Neuronal stem cell (in vitro differentiated cells): ENCODE results near the gene PAK6.

Experiments used
- DNase-seq: peaks from one replicate; pipeline ENCODE4 v3.0.0-alpha.2; 2013; ENCODE audit warnings: low spot score
- H2AFZ ChIP-seq: one replicate; pipeline ENCODE4 v1.6.1; 2013; ENCODE audit warnings: mild to moderate bottlenecking, low read length, inconsistent platforms
- H2AK5ac ChIP-seq: 2 replicates; pipeline ENCODE4 v1.6.1; 2013; ENCODE audit warnings: low read depth, mild to moderate bottlenecking, inconsistent platforms, low read length, moderate library complexity, mixed read lengths
- H2BK120ac ChIP-seq: 2 replicates; pipeline ENCODE4 v1.6.1; 2013; ENCODE audit warnings: low read depth, mild to moderate bottlenecking, inconsistent platforms, low read length, moderate library complexity, mixed read lengths
- H2BK12ac ChIP-seq: one replicate; pipeline ENCODE4 v1.6.1; 2013; ENCODE audit warnings: low read length, inconsistent platforms
- H2BK15ac ChIP-seq: 2 replicates; pipeline ENCODE4 v1.6.1; 2013; ENCODE audit warnings: mild to moderate bottlenecking, low read length, inconsistent platforms, mixed read lengths
- H2BK5ac ChIP-seq: one replicate; pipeline ENCODE4 v1.6.1; 2013; ENCODE audit warnings: inconsistent platforms, mild to moderate bottlenecking, low read length, moderate library complexity
- H3K14ac ChIP-seq: one replicate; pipeline ENCODE4 v1.6.1; 2013; ENCODE audit warnings: low read length, inconsistent platforms
- H3K18ac ChIP-seq: 2 replicates; pipeline ENCODE4 v1.6.1; 2013; ENCODE audit warnings: low read length, inconsistent platforms
- H3K23ac ChIP-seq: 2 replicates; pipeline ENCODE4 v1.6.1; 2013; ENCODE audit warnings: low read depth, mild to moderate bottlenecking, mixed read lengths, low read length, inconsistent platforms; ENCODE audit not compliant: poor library complexity
- H3K27ac ChIP-seq: replicated peaks from 3 replicates; pipeline ENCODE4 v1.5.1; 2013; ENCODE audit warnings: low read length, inconsistent platforms
- H3K27me3 ChIP-seq, 3 experiments: 2 replicates each; pipeline ENCODE4 v1.6.1; 2013; ENCODE audit warnings: low read length in 3 of 3, mild to moderate bottlenecking in 2 of 3, inconsistent platforms in 1 of 3, low read depth in 1 of 3, mixed read lengths in 1 of 3, moderate library complexity in 1 of 3; ENCODE audit not compliant: control insufficient read depth in 3 of 3, insufficient read depth in 3 of 3
- H3K36me3 ChIP-seq, 2 donors: replicated peaks in 1 of 2; 2 replicates each; pipeline ENCODE4 v1.6.1; 2013; ENCODE audit warnings: low read length in 2 of 2; ENCODE audit not compliant: control insufficient read depth in 2 of 2, insufficient read depth in 2 of 2
- H3K4ac ChIP-seq: 2 replicates; pipeline ENCODE4 v1.6.1; 2013; ENCODE audit warnings: inconsistent platforms, mild to moderate bottlenecking, low read length, moderate library complexity
- H3K4me1 ChIP-seq, 2 donors: 1 replicate in 1 of 2; 2 replicates in 1 of 2; pipeline ENCODE4 v1.6.1; 2013; ENCODE audit warnings: low read length in 2 of 2, low read depth in 1 of 2; ENCODE audit not compliant: control insufficient read depth in 2 of 2, insufficient read depth in 1 of 2
- H3K4me2 ChIP-seq: one replicate; pipeline ENCODE4 v1.6.1; 2013; ENCODE audit warnings: mild to moderate bottlenecking, low read length, inconsistent platforms; ENCODE audit not compliant: insufficient read depth, poor library complexity, severe bottlenecking
- H3K4me3 ChIP-seq, 2 donors: 2 replicates each; pipeline ENCODE4 v1.5.1; 2013; ENCODE audit warnings: low read length in 2 of 2, mild to moderate bottlenecking in 2 of 2, inconsistent platforms in 1 of 2, moderate library complexity in 1 of 2
- H3K79me1 ChIP-seq: one replicate; pipeline ENCODE4 v1.6.1; 2013; ENCODE audit warnings: low read depth, mild to moderate bottlenecking, inconsistent platforms, low read length, moderate library complexity
- H3K9ac ChIP-seq: one replicate; pipeline ENCODE4 v1.6.1; 2013; ENCODE audit warnings: mild to moderate bottlenecking, low read depth, low read length, inconsistent platforms; ENCODE audit not compliant: poor library complexity
- H3K9me3 ChIP-seq, 2 donors: replicated peaks in 1 of 2; 2 replicates each; pipeline versions ENCODE3 to v1.6.1; 2013; ENCODE audit warnings: low read length in 2 of 2, mild to moderate bottlenecking in 2 of 2, inconsistent platforms in 1 of 2, low read depth in 1 of 2, mixed read lengths in 1 of 2, moderate library complexity in 1 of 2; ENCODE audit not compliant: control insufficient read depth in 2 of 2, insufficient read depth in 1 of 2
- H4K8ac ChIP-seq: one replicate; pipeline ENCODE4 v1.6.1; 2013; ENCODE audit warnings: low read depth, mild to moderate bottlenecking, inconsistent platforms, low read length, moderate library complexity
- H4K91ac ChIP-seq: one replicate; pipeline ENCODE4 v1.6.1; 2013; ENCODE audit warnings: low read length, low read depth, mild to moderate bottlenecking, inconsistent platforms; ENCODE audit not compliant: poor library complexity
- WGBS, 2 donors: extraction: QIAGEN DNeasy Blood & Tissue Kit; methylation state at CpG; one replicate each; pipeline ENCODE4 v1.1.7; 2013; ENCODE audit warnings: missing lambda C conversion rate in 2 of 2, mixed read lengths in 1 of 2; ENCODE audit not compliant: insufficient read length in 2 of 2, insufficient replicate concordance in 1 of 2; ENCODE audit errors: extremely low coverage in 2 of 2; 5-methylcytosine and 5-hydroxymethylcytosine counted together

PAK6 gene

DNA sequence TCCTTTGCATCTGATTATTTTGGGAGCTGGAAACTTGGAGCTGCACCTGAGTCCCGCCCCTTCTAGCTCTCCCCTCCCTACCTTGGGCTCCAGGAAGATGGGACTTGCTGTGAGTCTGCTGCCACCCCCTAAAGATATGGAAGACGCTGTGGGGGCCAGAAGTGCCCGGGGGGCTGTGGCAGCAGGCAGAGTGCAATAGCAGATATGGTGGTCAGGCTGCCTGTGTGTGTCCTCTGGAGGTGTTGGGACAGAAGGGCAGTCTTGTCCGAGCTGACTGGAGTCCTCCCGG, 485 bp downstream of the PAK6 start:
- H3K23ac ChIP-seq, result no peak overlapping the region
- no peak overlapping the region for H3K4ac ChIP-seq
- no peak overlapping the region for H4K91ac ChIP-seq
- no peak overlapping the region for H3K9ac ChIP-seq
- H3K14ac ChIP-seq, result no peak overlapping the region
- no peaks in the 10 kb centered on the region for H3K36me3 ChIP-seq
- H3K4me1 ChIP-seq, result peaks cover 9 to 14% of the 10 kb centered on the region in 2 donors
- H2AFZ ChIP-seq, result peak overlapping the region; percentile 96
- H3K18ac ChIP-seq, result peak overlapping the region; percentile 90
- peaks cover 0 to 35% (median 9%) of the 10 kb centered on the region in 3 experiments for H3K27me3 ChIP-seq
- DNase-seq, result no peak
- H2BK15ac ChIP-seq, result no peak overlapping the region
- no peak overlapping the region for H3K27ac ChIP-seq
- H2BK5ac ChIP-seq, result no peak overlapping the region
- no peaks in the 10 kb centered on the region for H3K79me1 ChIP-seq
- no peak overlapping the region for H2BK12ac ChIP-seq
- H2BK120ac ChIP-seq, result no peak overlapping the region
- peak overlapping the region; percentile 41 to 56 for H3K4me3 ChIP-seq
- H3K9me3 ChIP-seq, result no peaks in the 10 kb centered on the region
- H3K4me2 ChIP-seq, result peak overlapping the region; percentile 61
- H4K8ac ChIP-seq, result no peak overlapping the region
- H2AK5ac ChIP-seq, result no peak overlapping the region
- WGBS, 2 donors, result no CpG with 5 or more reads among the region's 5 CpGs

DNA sequence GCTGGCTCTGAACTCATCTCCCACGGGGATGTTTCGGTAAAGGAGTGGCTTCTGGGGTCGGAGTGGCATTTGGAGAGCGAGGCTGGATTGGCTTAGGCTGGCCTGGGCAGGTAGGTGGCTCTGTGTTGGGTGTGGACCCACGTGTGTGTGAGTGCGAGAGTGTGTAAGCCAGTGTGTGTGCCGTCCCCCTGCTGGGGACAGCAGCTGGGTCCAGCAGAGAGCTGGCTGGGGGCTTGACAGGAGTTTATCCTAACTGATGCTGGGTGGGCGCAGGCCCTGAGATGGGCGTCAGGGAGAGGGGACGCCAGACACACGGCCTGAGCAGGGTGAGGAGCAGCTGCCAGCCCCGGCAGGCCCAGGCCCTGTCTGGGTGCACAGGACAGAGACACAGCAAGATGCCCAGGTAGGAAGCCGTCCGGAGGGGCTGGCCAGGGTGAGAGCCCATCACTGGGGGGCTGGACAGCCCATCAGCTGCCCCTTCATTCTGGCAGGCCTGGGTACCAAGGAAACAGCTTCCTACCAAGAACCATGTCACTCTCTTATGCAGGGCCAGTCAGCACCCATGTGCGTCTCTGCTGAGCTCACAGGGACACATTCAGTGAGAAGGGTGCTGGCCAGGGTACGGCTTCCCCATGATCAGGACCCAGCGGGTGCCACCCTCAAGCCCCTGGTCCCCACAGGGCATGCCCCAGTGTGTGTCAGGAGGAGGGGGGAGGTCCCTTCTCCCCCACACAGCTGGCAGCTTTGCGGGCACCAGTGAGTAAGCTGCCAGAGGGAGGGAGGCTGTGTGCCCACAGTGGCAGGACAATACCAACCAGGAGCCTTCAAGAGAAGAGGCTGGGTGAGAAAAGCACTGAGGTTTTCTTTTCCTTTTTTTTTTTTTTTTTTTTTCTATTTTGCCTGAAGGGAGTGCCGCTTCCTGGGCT, 1.1 kb downstream of the PAK6 start:
- no peak overlapping the region for H3K4ac ChIP-seq

DNA sequence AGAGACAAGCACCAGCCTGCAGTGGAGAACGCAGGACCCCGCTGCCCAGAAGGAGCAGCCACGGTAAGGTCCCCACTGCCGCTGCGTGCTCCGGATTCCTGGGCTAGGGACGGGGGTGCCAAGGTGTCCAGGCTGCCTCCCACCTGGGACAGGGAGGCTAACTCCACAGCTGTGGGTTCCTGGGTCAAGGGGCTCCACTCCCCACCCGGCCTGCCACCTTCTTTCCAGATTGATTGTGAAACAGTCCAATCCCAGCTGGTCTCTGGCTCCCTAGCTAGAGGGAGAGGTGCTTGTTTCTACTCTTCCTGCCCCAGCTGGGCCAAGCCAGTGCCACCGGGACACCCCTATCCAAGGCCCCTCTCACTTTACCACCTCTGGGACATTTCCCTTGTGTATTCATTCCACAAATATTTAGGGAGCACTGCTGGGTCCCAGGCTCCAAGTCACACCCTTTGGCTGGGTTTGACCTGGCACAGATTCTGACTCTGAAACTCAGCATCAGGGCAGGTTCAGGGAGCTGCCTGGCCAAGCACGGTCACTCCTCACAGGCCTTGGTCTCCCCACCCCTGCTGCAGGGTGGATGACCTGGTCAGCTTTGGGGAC, 1.9 kb downstream of the PAK6 start:
- H3K79me1 ChIP-seq, result no peaks in the 10 kb centered on the region
- no peak overlapping the region for H2BK120ac ChIP-seq
- H3K4me3 ChIP-seq, result no peak overlapping the region
- H3K27me3 ChIP-seq, result peaks cover 0 to 38% (median 9%) of the 10 kb centered on the region in 3 experiments
- H3K36me3 ChIP-seq, result no peaks in the 10 kb centered on the region
- no CpG with 5 or more reads among the region's 10 CpGs for WGBS, 2 donors
- H3K27ac ChIP-seq, result no peak overlapping the region
- no peak overlapping the region for H2AFZ ChIP-seq
- H2AK5ac ChIP-seq, result peak overlapping the region; percentile 30
- H3K4ac ChIP-seq, result no peak overlapping the region
- peaks cover 9 to 14% of the 10 kb centered on the region in 2 donors for H3K4me1 ChIP-seq
- peak overlapping the region; percentile 9 for H3K18ac ChIP-seq
- H3K4me2 ChIP-seq, result no peak overlapping the region
- H4K8ac ChIP-seq, result no peak overlapping the region
- H3K9me3 ChIP-seq, result no peaks in the 10 kb centered on the region
- H3K23ac ChIP-seq, result no peak overlapping the region
- no peak overlapping the region for H2BK12ac ChIP-seq
- H3K9ac ChIP-seq, result no peak overlapping the region
- no peak overlapping the region for H4K91ac ChIP-seq
- no peak for DNase-seq
- H3K14ac ChIP-seq, result peak overlapping the region; percentile 40
- H2BK15ac ChIP-seq, result no peak overlapping the region
- no peak overlapping the region for H2BK5ac ChIP-seq

More for the DNA sequence above, 1.1 kb downstream of the PAK6 start:
- WGBS, 2 donors, result no CpG with 5 or more reads among the region's 19 CpGs
- Histone ChIP-seq H3K4me1 (peaks cover 9 to 14% of the 10 kb centered on the region in 2 donors), H3K4me2 (no peak overlapping the region), H3K4me3 (peak overlapping the region in 1 of 2 donors; percentile 41), H2BK12ac (peak overlapping the region; percentile 14), H3K27ac (no peak overlapping the region), H2AFZ (peak overlapping the region; percentile 96), H3K79me1 (no peaks in the 10 kb centered on the region), H3K14ac (no peak overlapping the region), H3K36me3 (no peaks in the 10 kb centered on the region), H4K8ac (no peak overlapping the region), H3K9ac (no peak overlapping the region), H2BK5ac (no peak overlapping the region), H2BK120ac (no peak overlapping the region), H2BK15ac (peak overlapping the region; percentile 82), H3K23ac (peak overlapping the region; percentile 34), H2AK5ac (peak overlapping the region; percentile 83), H4K91ac (no peak overlapping the region), H3K18ac (peak overlapping the region; percentile 81), H3K27me3 (peaks cover 0 to 38% (median 9%) of the 10 kb centered on the region in 3 experiments), H3K9me3 (no peaks in the 10 kb centered on the region)
- DNase-seq, result no peak
